Kasumi-1 (cell line): Measurements from ENCODE around the gene LAMB3.
"Not testable (repeated sequence)": the region's sequence is repeated elsewhere in the genome, so short reads cannot be mapped to it uniquely, and the experiment has no call there.

Source experiments
- DNase-seq, 2 experiments: peaks; one replicate each; lab custom pipeline; 2025; lab: John Stamatoyannopoulos, UW

The LAMB3 gene

DNA sequence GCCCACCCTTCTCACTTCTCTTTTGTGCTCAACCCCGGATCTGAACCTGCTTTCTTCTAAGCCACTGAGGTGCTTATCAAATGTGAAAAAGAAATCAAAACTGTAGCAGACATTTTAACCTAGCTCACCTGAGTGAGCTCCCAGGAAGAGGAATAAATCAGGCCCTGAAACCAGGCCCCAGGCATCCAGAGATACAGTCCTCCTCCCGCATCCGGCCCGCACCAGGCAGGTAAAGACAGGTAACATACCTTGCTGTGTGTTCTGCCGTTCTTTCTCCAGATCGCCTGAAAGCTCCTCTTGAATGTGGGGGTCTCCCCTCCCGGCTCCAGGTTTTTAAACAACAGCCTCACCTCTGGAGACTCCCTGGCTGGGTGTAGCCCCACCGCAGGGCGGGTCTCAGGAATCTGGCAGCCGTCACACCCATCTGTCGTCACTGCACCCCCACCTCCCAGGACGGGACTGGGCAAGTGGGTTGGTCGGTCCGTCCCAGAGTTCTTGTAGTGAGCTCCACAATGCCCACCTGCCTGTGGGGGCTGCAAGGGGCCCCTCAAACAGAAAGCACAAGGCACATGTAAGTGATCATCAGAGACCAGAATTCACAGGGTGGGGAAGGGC is at the start of gene LAMB3:
Gene LAMB3 (minus strand): TSS at position 305 of the 615 bp plus-strand sequence. CDS start 1,481 bp downstream, outside the sequence.
- no peak for DNase-seq

DNA sequence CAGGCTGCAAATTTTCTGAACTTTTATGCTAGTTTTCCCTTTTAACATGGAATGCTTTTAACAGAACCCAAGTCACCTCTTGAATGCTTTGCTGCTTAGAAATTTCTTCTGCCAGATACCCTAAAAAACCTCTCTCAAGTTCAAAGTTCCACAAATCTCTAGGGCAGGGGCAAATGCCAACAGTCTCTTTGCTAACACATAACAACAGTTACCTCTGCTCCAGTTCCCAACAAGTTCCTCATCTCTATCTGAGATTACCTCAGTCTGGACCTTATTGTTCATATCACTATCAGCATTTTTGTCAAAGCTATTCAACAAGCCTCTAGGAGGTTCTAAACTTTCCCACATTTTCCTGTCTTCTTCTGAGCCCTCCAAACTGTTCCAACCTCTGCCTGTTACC is 48.5 kb upstream of the LAMB3 start:
- not testable (repeated sequence) for DNase-seq

DNA sequence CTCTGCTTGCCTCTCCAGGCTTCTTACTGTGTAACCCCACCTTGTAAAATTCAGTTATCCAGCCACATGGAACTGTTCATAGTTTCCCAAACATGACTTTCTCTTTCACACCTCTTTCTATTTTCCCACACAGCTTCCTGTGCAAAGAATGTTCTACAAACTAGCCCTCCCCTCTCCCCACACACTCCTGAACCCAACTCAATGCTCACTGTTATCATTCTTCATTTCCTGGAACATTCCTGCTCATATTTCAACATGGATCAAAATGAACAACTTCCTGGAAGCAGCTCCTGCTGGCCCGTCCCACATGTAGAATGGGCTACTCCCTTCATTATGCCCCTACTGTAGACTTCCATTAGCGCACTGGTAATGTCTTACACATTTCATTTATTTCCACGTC is 44.9 kb upstream of the LAMB3 start:
- no peak for DNase-seq

DNA sequence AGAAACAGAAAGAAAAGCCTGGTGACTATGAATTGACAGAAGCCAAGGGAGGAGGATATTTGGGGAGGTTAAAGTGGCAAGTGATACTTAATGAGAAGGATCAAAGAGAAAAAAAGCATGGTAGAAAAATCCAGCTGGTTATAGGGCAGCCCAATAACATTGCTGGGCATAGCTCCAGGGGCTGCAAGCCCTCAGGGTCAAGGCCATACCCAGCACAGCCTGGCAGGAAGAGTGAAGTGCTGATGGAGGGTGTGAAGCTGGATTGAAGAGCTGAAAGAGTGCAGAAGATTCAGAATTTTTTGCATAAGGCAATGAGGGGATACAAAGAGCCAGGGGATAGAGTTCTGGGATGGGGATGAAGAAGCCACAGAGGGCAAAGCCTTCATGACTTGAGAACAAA is 44.4 kb upstream of the LAMB3 start:
- DNase-seq, result no peak

DNA sequence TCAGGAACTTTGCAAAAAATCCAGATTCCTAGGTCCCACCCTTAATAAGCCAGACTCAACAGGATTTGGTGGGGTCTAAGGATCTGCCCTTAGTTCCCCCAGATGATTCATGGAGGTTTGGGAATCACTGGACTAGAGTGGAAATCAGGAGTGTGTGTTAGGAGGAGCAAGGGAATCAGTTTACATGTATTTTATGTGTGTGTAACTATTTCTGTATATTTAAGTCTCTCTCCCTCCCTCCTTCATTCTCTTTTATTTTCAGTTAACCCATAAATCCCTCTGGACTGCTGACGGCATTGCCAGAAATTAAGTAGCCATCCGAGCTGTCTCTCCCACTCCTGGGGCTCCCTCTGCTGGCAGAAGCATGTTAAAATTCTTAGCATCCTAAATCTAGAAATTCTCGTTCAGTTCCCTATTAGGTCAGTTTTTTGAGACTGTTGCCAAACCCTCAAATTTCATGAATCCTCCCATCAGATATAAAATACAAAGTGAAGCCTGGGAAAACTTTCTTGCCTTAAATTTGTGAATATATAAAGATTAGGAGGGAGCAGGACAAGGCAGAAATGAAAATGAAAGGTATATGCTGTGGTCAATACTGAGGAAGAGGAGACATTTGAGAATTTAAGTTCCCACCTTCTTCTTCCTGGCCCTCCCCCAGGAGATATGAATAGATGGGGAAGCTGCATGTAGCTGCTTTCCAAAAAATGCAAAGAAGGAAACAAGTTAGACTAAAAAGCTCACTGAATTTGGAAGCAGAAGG is 40.7 kb upstream of the LAMB3 start:
- peak; percentile 69 to 79 for DNase-seq

DNA sequence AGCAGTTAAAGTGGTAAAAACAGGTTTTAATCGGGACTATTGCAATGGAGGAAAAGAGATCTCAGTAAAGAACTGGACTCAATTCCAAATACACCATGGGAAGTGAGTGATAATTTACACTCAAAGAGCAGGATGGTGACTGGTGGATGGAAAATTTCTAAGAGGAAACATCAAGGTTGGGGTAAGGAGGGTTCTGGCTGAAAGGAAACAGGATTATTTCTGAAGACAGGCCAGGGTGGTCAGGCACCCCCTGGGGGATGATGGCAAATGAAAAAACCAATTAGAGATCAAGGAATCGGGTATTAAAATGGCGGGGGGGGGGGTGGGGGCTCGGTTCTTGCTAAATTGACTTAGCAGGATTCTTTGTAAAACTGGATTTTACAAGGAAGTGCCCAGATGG is 40.1 kb upstream of the LAMB3 start:
- no peak for DNase-seq

DNA sequence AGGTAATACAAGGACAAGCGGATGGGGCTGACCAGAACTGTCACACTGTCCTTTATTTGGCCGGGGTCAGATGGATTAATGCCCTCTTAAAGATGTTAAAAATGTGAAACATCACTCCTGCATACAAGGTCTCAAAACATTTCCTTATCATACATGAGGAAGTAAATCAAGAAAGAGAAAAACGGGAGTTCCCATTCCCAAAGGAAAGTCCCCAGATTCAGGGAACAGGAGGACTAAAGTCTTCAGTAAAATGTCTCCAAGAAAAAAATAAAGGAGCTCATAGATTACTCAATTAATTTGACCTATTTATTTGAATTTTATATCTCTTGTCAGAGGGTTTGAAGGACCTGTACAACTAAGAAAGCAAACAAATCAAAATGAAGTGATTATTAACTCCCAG is 39.0 kb upstream of the LAMB3 start:
- DNase-seq, result no peak

DNA sequence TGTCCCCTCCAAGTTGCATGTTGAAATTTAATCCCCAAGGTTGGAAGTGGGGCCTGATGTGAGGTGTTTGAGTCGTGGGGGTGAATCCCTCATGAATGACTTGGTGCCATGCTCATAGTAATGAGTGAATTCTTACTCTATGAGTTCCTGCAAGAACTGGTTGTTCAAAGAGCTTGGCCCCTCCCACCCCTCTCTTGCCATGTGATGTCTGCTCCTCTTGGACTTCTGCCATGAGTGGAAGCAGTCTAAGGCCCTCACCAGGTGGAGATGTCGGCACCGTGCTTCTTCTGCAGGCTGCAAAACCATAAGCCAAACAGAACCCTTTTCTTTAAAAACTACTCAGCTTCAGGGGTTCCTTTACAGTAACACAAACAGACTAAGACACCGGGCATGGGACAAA is 37.3 kb upstream of the LAMB3 start:
- no peak for DNase-seq

DNA sequence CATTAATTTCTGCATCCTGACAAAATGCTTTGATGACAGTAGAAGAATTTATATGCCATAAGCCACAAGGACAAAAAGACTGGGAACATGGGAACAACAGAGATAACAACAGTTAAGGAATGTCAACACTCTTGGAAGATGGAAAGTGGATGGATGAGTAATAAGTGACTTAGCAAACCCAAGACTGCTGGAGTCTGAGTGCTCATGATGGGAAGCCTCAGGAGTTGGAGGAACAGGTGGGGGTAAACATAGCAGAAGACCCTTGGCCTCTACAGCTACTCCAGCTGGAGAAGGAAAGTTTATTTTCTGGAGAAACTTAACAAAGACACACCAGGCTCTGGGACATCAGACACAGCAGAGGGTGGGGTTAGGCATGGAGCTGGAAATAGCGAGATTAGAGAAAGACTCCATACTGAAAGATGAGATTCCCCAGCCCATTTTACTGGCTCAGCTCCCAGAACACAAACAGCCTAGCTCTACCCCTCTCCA is 36.6 kb upstream of the LAMB3 start:
- no peak for DNase-seq

DNA sequence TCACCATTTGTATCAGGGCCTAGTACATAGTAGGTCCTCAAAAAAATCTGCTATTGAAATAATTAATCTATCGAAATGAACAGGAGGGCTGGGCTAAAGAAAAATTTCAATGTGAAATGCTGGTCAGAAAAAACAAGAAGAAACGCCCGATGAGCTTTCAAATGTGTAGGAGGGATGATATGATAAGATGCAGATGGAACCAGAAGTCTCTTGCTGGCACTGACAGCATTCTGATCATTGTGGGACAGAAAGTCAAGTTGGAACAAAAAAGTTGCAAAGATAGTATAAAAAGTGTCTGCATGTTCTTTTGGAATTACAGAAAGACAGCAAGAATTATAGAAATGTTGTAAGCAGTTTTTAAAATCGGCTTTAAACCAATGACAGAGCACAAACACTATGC is 34.1 kb upstream of the LAMB3 start:
- no peak for DNase-seq

DNA sequence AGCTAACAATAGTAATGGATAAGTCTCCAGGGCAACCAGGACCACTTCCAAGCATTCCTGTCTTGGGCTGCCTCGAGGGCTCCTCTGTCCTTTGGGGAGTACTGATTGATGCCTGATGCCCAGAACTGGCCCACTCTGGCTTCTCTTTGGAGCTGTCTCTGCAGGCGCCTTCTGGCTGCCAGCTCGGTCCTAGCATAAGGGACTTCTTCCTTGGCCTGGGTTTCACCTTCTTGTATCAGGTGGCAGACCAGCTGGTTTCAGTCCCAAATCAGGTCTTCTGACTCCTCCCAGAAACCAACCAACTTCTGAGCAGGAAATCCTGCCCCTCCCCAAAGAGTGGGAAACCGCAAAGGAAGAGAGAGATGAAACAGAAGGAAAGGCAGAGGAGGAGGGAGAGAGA is 33.6 kb upstream of the LAMB3 start:
- no peak for DNase-seq

DNA sequence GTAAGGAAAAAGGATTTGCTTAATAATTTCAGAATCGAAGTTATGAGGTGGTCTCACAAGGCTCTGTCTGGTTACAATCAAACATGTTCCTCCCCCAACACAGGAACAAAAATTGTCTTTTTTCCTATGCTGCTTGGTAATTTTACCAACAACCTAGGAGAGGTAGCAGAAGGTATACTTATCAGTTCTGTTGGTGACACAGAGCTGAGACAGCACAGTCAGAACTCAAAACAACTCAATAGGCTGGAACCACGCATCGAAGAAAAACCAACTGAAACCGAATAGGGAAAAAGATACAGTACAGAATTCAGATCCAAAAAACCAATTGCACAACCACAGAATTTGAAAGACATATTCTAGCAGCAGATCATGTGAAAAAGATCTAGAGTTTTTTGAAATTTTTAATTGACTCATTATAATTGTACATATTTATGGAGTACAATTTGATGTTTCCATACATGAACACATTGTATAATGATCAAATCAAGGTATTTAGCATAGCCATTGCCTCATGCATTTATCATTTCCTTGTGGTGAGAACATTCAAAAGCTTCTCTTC is 26.8 kb upstream of the LAMB3 start:
- DNase-seq, result no peak

DNA sequence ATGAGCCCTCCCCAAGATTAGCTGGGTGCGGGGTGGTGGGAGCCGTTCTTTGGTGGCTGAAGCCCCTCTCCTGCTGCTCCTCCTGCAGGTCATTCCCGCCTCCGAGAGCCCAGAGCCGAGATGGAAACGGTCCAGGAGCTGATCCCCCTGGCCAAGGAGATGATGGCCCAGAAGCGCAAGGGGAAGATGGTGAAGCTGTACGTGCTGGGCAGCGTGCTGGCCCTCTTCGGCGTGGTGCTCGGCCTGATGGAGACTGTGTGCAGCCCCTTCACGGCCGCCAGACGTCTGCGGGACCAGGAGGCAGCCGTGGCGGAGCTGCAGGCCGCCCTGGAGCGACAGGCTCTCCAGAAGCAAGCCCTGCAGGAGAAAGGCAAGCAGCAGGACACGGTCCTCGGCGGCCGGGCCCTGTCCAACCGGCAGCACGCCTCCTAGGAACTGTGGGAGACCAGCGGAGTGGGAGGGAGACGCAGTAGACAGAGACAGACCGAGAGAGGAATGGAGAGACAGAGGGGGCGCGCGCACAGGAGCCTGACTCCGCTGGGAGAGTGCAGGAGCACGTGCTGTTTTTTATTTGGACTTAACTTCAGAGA is 23.4 kb upstream of the LAMB3 start:
- DNase-seq, result no peak

DNA sequence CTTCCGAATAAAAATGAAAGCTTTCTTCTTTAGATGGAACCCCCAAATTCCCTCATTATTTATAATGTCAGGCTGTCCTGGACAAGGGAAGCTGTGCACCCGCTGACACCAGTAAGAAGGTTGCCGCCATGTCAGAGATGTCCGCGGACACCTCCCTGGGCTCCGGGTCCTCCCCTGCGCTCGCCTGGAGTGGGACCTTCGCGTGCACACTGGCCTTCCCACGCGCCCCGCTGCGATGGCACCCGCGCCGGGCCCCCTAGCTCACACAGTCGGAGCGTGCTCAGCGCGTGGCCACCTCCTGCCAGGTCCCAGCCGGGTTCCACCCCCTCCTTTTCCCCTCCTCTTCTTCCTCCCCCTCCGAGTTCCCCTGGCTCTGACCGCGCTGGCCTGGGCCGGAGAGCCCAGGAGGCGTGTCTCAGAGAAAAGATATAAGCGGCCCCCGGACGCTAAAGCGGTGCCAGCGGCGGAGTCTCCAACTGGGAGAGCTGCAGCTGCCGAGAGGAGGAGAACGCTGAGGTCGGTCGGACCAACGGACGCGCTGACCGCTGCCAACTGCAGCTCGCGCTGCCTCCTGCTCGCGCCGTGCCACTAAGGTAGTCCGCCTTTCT is 22.8 kb upstream of the LAMB3 start, which contains the start of gene G0S2:
Gene G0S2 (plus strand): TSS at position 456 of the 608 bp plus-strand sequence. CDS start 273 bp downstream, outside the sequence.
- DNase-seq, result no peak

DNA sequence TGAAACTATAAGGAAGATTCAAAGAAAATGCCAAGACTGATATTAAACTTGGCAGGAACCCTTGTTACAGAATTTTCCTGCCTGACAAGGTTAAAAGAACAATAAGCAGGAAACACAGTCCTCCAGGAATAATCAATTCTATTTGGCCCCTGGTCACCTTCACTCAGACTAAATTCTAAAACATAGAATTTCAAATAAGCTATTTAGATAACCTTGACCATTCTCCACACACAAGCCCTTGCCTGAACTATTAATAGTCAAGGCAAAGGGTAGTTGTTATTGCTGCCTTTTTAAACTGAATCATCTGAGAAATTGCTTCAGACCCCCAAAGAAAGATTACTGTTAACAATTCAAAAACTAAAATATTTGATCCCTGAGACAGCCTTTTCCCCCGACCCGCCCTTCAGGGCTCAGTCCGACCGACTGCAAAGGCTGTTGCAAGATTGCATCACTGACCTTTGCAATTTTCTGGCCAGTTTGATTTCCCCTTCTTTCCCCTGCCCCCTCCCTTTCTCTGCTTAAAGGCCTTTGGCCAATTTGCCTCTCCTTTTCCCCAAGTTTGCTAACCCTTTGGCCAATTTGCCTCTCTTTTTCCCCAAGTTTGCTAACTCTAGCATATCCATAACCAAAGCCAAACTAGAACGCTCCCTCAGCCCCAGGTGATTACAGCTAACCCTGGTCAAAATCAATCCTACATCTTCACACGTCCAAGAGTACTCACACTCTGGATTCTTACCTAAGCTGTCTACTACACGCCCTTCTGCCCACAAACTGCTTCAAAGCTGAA is 21.6 kb upstream of the LAMB3 start:
- no peak for DNase-seq

DNA sequence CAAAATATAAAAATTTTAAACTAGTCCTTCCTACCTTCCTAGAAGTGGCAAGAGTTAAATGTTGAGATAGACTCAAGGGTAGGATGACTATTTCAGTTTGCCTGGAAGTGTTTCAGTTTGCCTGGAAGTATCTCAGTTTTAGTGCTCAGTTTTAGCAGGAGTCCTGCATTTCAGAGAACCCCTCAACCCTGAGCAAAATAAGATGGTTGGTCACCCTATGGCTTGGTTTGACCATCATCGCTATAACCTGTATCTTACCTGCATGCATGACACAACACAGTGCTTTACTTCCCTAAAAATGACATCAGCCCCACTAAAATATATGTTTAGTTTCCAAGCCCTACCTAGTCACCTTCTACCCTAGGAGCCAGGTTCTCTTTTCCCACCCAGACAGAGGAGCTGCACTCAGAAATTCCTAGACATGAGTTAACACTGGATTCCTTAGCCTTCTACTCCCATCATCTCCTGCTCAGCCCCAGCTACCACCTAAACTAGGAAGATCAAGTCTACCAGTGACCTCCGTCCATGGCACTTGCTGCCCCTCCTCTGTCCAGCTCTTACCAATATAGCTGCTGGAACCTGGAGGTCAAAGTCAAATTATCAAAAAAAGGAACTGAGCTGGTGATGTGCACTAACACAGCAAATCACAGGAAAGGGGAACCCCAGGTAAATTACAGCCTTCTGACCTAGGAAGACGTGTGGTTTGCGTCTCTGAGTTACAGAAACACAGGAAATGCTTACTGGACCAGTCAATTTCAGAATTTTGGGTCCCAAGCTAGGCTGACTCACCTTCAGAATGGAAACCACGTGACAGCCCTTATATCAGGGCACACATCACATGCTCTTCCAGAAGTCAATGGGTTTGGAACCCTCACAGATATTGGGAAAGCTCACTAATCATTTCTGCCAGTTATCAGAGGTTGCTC is 20.7 kb upstream of the LAMB3 start:
- peak in 1 of 2 experiments; percentile 3 for DNase-seq

DNA sequence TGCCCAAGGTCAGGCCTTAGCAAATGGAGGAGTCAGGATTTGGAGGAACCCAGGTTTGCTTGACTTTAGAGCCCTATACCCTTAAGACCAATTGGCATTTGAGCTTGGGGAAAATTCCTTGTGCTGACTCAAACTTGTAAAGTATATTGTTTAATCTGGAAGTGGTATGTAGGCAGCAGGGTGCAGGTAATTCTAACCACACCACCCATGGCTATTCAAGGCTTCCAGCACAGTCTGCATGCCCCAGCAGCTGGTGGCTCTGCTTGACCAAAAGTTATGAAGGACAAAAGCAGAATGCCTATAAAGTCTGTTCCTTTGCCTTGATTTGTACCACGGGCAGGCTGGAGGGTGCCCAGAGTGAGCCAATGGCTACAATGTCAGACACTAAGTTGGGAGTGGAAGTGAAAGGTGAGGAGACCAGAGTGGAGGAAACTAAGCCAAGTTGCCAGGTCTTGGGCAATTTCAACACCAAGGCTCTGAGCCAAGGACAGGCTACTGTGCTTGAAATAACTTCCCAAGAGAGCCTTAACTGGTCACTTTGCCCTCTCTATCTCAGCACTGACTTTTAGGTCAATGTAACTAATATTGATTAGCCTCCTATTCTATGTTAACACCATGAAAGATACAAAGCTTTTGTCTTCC is 18.3 kb upstream of the LAMB3 start:
- DNase-seq, result no peak

DNA sequence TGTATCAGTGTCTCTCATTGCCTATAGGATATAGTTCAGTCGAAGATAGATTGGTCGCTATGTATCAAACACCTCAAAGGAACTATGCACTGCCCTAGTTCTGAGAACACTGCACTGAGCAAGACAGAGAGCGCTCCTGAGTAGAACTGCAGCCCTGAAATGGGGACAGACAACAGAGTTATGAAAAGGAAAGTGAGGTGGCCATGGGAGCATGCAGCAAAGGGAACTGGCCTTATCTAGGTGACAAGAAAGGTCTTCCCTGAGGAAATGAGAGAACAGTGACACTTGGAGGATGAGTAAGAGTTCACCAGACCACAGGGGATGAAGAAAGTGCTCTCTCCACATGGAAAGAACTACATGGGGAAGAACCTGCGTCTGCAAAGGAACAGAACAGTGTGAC is 15.5 kb upstream of the LAMB3 start:
- DNase-seq, result no peak

DNA sequence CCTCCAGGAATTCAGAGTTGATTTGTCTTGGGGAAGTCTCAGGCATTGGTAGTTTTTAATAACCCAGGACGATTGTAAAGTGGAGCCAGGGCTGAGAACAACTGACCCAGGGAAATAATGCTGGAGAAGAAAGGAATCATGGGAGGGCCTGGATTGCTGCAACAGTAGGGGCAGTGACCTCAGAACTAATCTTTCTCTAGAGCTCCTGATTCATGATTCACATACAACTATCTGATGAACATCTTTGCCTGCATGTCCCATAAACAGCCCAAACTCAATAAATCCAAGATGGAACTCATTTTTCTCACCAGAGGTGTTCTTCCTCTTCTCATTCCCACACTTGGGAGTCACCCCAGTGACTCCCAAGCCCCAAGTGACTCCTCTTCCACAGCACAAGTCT is 14.9 kb upstream of the LAMB3 start:
- no peak for DNase-seq

DNA sequence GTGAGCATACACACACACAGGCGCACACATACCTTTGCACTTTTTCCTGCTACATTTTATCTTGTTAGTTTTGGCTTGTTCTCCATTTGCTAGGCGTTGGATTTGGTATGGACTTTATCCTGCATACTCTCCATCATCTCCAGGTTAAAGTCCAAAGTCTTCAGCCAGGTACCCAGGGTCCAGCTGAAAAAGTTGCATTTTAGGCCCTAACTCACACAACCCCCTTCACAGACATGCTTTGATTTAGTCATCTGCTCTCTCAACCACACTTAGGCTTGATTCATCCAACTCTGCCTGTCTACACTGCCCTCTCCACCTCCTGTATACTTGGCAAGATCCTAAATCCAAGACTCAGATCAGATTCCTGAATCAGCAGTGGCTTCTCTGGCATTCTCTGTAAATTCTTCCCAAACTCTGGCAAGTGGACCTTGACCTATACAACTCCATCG is 10.7 kb upstream of the LAMB3 start:
- DNase-seq, result no peak
